Activated CD4-positive, alpha-beta T cell treated with anti-CD3 and anti-CD28 coated beads, Interleukin-2, amount 50 U/mL, for 4 hours (primary cell): ENCODE data around the gene SKOR2.

Experiments used
- DNase-seq, 2 experiments: peaks; one replicate each; pipeline ENCODE4 v3.0.0-alpha.2; 2020

The SKOR2 gene

GRCh38 chr18:47260120-47260923 lies 8.9 kb upstream of the SKOR2 start:
- no peak for DNase-seq

- no peak for DNase-seq
These were observed 3.0 kb upstream of the SKOR2 start for GRCh38 chr18:47254341-47254939.

GRCh38 chr18:47253101-47253654 lies 1.7 kb upstream of the SKOR2 start:
- DNase-seq = no peak

- no peak for DNase-seq
These were observed 941 bp downstream of the SKOR2 start for GRCh38 chr18:47250391-47251046.

DNA sequence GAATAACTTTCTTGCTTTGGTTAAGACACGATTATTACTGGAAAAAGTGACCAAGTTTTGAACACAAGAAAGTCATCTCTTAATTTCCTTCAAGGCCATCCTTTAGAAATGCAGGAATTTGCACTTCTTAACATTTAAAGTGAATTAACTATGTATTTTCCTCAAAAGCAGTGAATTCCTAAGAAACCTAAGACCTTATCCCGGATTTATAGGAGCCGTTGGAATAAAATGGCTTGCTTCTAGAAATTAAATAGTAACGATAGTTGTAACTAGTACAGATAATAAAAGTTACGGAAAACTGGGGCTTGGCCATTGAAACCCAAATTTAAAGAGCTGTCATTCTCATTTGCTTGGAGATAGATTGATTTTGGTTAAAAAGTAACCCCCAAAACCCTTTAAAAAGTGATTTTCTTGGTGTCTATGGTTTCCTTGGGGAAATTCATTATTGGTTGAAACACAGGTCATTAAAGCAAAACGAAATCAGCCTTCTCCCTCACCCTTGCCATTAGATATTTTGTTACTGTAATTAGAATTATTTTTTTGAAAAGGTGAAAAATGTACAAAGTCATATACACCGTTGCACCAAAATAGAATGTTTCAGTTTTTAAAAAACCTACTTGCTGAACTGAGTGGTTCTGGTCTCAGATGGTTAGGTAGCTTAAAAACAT lies 2.0 kb downstream of the SKOR2 start:
- DNase-seq = no peak

- DNase-seq = no peak
These were observed 2.7 kb downstream of the SKOR2 start for GRCh38 chr18:47248604-47249313.

DNA sequence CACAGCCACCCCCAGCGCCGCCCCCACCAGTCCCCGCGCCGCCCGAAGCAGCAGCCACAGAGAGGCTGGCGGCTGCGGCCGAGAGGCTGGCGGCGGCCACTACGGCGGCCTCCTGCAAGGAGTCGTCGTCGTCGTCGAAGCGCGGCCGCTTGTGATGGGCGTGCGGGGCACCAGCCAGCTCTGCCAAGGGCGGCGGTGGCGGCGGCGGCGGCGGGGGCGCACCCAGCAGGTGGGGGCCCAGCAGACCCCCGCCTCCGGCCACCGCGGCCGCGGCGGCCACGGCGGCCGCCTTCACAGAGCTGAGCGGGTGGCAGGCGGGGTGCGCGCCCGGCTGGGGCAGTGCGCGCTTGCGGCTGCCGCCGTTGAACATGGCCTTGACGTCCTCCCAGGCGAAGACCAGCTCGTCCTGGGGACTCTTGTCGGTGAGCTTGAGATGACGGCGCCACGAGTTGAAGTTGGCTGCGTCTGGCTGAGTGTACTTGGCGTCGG lies 3.3 kb downstream of the SKOR2 start:
- DNase-seq = no peak

GRCh38 chr18:47247416-47248114 lies 3.9 kb downstream of the SKOR2 start:
- DNase-seq = no peak

- no peak for DNase-seq
These were observed 4.4 kb downstream of the SKOR2 start for GRCh38 chr18:47247036-47247415.

GRCh38 chr18:47246027-47246971 lies 5.2 kb downstream of the SKOR2 start:
- no peak for DNase-seq

GRCh38 chr18:47244086-47244485 lies 7.4 kb downstream of the SKOR2 start:
- no peak for DNase-seq

DNA sequence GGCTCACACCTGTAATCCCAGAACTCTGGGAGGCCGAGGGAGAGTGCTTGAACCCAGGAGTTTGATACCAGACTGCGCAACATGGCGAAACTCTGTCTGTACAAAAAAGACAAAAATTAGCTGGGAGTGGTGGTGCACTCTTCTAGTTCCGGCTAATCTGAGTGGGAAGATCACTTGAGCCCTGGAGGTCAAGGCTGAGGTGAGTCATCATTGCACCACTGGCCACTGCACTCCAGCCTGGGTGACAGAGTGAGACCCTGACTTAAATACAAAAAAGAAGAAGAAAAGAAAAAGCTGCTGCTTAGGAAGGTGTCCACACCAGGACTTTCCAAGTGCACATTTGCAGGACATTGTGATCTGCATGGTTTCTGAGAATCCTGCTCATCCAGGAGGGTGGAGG lies 16.4 kb downstream of the SKOR2 start:
- DNase-seq = no peak

GRCh38 chr18:47226660-47227059 lies 24.8 kb downstream of the SKOR2 start:
- no peak for DNase-seq

DNA sequence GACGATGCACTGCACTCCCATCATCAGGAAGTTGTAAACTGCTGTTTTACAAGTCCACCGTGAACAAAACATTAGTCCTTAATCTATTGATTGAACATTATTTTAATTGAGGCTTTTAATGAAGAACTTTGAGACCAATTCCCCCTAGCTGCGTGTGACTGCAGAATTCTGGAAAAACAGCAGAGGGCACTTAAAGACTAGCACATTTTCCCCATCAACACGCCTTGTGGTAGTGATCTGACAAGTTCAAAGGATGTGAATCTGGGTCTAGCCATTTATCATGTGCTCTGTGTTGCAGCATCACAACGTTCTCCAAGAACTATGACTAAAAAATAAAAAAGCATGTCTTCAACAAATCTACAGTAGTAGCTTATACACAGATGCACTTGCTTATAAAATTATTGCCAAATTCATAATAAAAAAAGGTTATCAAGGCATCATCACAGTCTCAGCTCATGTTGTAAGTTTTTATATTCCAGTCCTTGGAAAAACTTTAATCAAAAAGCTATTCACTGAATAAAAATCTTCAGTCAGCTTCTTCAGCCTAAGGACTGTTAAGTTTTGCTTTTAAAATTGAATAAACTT lies 35.8 kb downstream of the SKOR2 start:
- DNase-seq = no peak

- no peak for DNase-seq
These were observed 42.3 kb downstream of the SKOR2 start for GRCh38 chr18:47209171-47209570.

DNA sequence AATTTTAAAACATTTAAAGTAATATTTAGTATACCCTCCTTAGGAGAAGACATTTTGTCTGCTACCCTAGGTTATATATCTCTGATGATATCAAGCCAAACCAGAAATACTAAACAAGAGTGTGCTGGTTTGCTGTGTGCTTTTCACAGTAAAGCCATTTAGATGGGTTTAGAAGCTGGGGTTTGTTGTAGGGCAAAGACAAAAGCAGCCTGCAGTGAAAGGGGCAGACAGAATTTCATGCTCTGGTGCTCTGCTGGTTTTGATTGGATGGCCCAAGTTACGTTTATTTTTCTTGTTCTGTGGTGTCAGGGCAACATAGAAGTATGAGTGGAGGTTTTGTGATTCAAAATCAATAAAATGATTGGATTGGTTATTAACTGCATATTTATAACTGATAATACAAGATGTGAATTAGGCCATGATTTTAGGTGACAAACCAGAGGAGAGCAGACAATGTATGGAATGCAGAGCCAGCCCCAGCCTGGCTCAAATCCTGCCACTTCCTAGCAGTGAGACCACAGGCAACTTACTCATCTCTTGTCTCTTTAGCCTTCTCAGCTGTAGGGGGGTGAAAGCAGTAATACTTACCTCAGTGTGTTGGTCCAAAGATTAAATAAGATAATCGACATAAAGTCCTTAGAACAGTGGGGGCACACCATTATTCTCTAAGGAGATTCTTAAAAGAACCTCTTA lies 44.4 kb downstream of the SKOR2 start:
- no peak for DNase-seq

- peak; percentile 5 to 20 for DNase-seq
These were observed 46.4 kb downstream of the SKOR2 start for GRCh38 chr18:47204908-47205522.

DNA sequence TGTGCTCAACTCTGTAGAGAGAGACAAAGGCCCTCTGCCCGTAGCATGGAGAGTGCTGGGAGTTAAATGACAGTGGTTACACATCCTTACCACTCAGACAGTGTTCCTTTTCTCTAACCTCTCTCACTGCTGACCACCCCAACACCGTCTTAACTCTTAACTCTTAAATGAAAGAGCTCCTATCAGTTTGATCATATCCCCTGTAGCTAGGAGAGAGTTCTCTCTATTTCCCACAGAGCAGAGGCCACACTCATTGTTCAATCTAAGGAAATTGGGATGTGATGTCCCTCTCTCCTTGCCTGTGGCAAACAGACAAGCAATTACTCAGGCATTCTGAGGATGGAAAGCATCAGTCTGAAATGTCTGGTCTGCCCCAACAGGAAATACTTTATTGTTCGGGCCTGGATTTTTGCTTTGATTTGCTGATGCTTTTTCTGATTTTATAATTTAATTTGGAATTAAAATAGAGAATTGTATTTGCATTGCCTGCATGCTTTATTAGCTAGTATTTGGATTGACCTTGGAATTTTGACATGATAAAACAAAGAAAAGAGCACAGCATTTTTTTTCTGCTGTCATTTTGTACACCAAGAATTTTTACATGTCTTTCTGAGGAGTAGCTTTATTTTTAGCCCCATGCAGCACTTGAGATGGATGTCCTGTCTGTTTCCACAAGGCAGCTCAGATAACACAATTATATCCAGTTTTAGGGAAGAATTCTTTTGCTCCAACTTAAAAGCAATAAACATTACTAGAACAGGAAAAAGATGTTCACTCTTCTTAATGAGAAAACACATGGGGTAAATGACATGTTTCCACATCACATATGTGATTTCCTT lies 47.6 kb downstream of the SKOR2 start:
- DNase-seq = no peak
